GM04503 (cell line): ENCODE data around the gene TSEN15.
A peak's percentile ranks its signal among the peaks of the same experiment; 100 is the strongest.
"Not testable (repeated sequence)": the region's sequence is repeated elsewhere in the genome, so short reads cannot be mapped to it uniquely, and the experiment has no call there.

Experiments
- DNase-seq: peaks from one replicate; pipeline ENCODE4 v3.0.0-alpha.2; 2012; ENCODE audit warnings: low read depth

The TSEN15 gene

GRCh38 chr1:184053881-184054280 is 2.4 kb downstream of the TSEN15 start:
- DNase-seq = no peak

DNA sequence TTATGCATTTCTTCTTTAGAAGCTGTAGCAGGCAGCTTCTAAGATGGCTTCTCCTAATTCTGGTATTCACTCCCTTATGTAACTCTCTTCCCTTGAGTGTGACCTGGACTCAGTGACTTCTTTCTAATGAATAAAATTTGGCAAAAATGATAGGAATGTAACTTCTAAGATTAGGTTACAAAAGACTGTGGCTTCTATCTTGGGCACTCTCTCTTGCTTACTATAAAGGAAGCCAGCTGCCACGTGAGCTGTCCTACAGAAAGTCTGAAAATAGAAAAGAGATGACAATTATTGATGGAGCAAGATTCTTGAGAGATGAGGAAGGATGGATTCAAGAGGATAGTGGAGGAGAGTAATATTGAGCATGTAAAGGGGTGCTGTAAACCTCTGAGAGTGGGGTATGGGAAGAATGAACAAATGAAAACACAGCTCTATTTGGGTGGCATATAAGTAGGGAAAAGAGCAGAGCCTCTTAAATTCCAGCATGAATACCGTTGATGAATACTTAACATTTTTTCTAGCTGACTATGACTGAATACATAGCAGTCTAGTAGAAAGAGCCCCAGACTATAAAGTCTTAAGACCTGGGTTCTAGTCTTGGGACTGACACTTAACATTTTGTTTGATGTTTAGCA is 5.5 kb downstream of the TSEN15 start:
- DNase-seq = peak; percentile 96

DNA sequence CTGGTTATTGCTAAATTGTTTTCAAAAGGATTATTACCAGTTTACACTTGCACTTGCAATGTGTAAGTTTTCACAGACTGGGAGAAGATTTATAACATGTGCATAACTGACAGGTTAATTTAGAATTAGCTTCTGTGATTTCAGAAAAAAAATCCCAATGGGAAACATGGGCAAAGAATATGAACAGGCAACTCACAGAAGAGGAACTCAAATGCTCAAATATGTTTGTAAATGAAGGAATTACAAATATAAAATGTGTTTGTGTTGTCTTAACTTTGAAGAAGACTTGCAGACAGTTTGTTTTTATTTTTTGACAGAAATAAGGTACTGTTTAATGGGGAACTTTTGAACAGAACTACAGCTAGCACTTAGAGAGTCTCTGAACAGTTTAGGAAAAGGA is 8.4 kb downstream of the TSEN15 start:
- no peak for DNase-seq

GRCh38 chr1:184060316-184060715 is 8.8 kb downstream of the TSEN15 start:
- DNase-seq = peak; percentile 37

DNA sequence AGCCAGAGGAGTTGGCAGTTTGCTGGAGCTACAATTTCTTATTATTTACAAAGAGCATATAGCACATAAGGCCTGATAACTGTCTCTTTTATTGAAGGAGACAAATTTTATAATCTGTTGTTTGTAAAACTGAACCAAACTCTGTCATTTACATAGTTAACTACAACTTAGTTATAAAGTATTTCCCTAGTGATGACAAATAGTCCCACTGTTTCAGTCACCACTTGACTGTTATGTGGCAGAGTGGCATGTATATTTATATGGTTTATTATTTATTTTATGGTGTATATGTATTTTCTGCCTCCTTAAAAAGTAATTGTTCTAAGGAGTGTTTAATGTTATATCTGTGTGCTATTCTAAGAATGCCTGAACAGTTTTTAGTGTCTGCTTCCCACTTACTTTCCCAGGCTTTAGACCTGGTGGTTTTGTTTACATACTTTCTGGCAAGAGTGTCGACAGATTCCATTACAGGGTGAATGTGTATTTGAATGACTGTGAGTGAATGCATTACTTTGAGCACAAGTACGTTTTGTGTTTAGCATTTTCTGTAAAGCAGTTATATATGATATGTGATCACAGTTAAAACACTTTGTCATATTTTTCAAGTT is 10.0 kb downstream of the TSEN15 start:
- DNase-seq = peak; percentile 68

- no peak for DNase-seq
Observed at GRCh38 chr1:184062640-184063286, 11.2 kb downstream of the TSEN15 start.

DNA sequence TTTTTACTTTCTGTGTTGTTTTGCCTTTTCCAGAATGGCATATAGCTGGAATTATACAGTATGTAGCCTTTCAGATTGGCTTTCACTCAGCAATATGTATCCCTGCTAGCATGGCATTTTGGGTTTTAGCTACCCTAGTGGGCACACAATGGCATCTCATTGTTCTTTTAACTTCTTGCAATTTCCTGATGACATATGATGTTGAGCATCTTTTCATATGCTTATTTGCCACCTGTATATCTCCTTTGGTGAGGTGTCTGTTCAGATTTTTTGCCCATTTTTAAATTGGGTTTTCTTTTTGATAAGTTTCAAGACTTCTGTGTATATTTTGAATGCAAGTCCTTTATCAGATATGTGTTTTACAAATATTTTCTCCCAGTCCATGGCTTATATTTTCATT is 14.0 kb downstream of the TSEN15 start:
- no peak for DNase-seq

DNA sequence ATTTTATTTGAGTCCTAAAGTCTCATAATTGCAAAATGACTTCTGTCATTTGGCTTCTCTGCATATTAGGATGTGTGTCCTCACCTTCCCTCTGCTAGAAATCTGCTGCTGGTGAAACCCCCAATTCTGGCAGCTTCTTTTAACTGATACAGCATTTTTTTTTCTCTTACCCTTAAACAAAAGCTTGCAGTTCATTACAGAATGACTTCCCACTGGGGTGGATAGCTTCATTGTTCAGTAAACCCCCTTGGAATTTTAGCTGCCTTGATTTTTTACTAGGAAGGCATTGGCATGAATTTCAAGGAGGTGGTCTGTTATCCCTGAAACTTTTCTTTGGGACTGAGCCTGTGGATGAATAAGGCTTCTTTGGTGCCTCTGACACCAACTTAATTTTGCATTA is 16.8 kb downstream of the TSEN15 start:
- no peak for DNase-seq

DNA sequence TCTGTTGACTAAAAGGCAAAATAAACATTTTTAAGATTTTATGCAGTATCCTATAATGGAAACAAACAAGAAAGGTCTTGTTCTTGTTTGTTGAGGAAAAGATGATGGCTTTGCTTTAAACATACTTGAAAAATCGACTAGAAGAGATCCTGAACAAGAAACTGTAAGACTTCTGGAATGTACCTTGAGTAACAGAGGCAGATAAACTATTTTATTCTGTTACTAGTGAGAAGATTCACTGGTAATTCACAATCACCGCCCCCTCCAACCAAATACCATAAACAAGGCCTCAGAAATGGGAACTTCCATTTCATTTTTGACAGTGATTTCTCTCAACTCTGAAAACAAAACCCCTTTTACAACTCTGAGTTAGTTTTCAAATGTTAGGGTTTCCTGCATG is 18.1 kb downstream of the TSEN15 start:
- DNase-seq = no peak

GRCh38 chr1:184072376-184072775 is 20.8 kb downstream of the TSEN15 start:
- no peak for DNase-seq

GRCh38 chr1:184074383-184074782 is 22.9 kb downstream of the TSEN15 start:
- no peak for DNase-seq

GRCh38 chr1:184075055-184076029 is 23.8 kb downstream of the TSEN15 start:
- DNase-seq = peak; percentile 21

GRCh38 chr1:184078564-184079249 is 27.2 kb downstream of the TSEN15 start:
- no peak for DNase-seq

DNA sequence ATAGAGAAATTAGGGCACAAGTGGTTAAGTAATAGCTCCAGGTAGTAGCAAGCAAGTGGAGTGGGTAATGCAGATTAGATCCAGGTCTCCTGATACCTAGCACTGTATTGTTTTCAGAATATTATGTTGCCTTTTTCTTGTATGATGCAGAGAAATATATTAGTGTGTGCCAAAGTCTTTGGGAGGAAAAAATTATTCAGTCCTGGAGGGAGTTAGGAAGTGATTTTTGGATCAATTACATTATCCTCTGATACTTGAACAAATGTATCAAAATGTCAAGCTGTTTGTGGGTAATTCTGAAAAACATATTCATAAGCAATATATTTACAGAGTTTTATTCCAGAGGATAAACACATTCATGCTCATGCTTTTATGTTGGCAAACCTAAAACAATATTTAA is 28.8 kb downstream of the TSEN15 start:
- no peak for DNase-seq

GRCh38 chr1:184082541-184083415 is 31.2 kb downstream of the TSEN15 start:
- no peak for DNase-seq

GRCh38 chr1:184085667-184086066 is 34.1 kb downstream of the TSEN15 start:
- no peak for DNase-seq

GRCh38 chr1:184088037-184088436 is 36.5 kb downstream of the TSEN15 start:
- DNase-seq = no peak

DNA sequence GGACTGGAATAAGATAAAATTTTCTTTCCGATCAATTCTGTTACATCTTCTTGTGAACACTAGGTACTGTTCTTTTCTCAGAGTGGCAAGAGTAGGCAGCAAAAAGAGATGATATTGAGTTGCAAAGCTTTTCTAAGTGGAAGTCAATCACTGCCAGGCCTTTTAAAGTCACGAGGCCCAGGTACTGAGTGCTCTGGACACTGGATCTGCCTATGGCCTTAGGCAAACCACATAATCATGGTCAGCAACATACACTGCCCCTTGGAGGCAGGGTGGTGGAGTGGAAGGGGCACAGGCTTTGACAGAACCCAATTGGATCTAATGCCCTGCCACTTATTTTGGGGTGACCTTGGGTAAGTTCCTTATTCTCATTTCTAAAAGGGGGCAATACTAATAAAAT is 41.5 kb downstream of the TSEN15 start:
- no peak for DNase-seq

- no peak for DNase-seq
Observed at GRCh38 chr1:184096005-184096404, 44.5 kb downstream of the TSEN15 start.

- not testable (repeated sequence) for DNase-seq
Observed at GRCh38 chr1:184096580-184096979, 45.0 kb downstream of the TSEN15 start.

DNA sequence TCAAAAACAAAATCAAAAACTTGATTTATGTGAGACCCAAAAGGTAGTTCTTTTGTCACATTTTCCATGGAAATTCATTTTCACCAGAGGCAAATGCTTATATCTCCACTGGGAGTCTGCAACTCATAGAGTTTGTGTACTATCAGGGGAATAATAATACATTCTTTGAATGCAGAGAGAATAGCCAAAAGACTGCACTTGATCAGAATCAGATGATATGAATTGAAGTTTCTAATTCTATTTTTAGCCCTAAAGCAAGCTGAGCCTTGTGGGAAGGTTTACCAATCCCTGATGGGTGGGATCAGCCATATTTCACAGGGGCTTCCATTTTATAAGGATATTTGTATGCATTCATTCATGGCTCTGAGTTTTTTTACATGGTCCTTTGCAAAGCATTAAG is 49.6 kb downstream of the TSEN15 start:
- DNase-seq = no peak
